ENCODE measurements around the gene STOM. TPM values are rescaled to one million over a fixed set of nuclear protein-coding genes. Genes with fewer than 3 reads are reported as not detected.

The STOM gene
- total RNA-seq, 1 experiment from 2014 or later, result 33.1 TPM

- Histone ChIP-seq H3K9me3 (ENCODE audit: low read length) (no peaks in the 10 kb centered on the region), H3K9me2 (replicated peaks; ENCODE audit: insufficient read depth, low read length) (no peaks in the 10 kb centered on the region), H3K36me3 (ENCODE audit: insufficient read depth, low read length) (peaks cover 3% of the 10 kb centered on the region), H4K20me1 (ENCODE audit: insufficient read depth, low read depth, low read length) (no peaks in the 10 kb centered on the region), H3K4me2 (ENCODE audit: low read depth, low read length, poor library complexity, severe bottlenecking) (no peak overlapping the region), H3K9ac (ENCODE audit: low read length) (no peak overlapping the region), H2AFZ (ENCODE audit: low read length) (no peak overlapping the region), H3K79me2 (ENCODE audit: low read length) (no peaks in the 10 kb centered on the region), H3K4me1 (ENCODE audit: low read length) (no peaks in the 10 kb centered on the region), H3K27ac (ENCODE audit: low read length) (no peak overlapping the region), H3K4me3 (ENCODE audit: low read length) (no peak overlapping the region), H3K27me3 (ENCODE audit: low read length) (no peaks in the 10 kb centered on the region)
- DNase-seq, result no peak
These were observed 43.8 kb downstream of the STOM start for GRCh38 chr9:121326130-121326838.

- no peaks in the 10 kb centered on the region for H3K27me3 ChIP-seq (ENCODE audit: low read length)
These were observed 44.7 kb downstream of the STOM start for GRCh38 chr9:121325387-121325786.

GRCh38 chr9:121324755-121325154 lies 45.3 kb downstream of the STOM start:
- Histone ChIP-seq H3K27ac (ENCODE audit: low read length) (no peak overlapping the region), H3K9me3 (ENCODE audit: low read length) (no peaks in the 10 kb centered on the region), H3K4me3 (ENCODE audit: low read length) (no peak overlapping the region), H3K79me2 (ENCODE audit: low read length) (no peaks in the 10 kb centered on the region), H3K4me1 (ENCODE audit: low read length) (no peaks in the 10 kb centered on the region), H3K9me2 (replicated peaks; ENCODE audit: insufficient read depth, low read length) (no peaks in the 10 kb centered on the region), H2AFZ (ENCODE audit: low read length) (no peak overlapping the region), H3K27me3 (ENCODE audit: low read length) (no peaks in the 10 kb centered on the region), H4K20me1 (ENCODE audit: insufficient read depth, low read depth, low read length) (no peaks in the 10 kb centered on the region), H3K36me3 (ENCODE audit: insufficient read depth, low read length) (peaks cover 3% of the 10 kb centered on the region), H3K4me2 (ENCODE audit: low read depth, low read length, poor library complexity, severe bottlenecking) (no peak overlapping the region), H3K9ac (ENCODE audit: low read length) (no peak overlapping the region)
- no peak for DNase-seq

More at GRCh38 chr9:121325387-121325786, 44.7 kb downstream of the STOM start:
- Histone ChIP-seq H3K9me3 (ENCODE audit: low read length) (no peaks in the 10 kb centered on the region), H4K20me1 (ENCODE audit: insufficient read depth, low read depth, low read length) (no peaks in the 10 kb centered on the region), H3K36me3 (ENCODE audit: insufficient read depth, low read length) (peaks cover 3% of the 10 kb centered on the region), H3K4me3 (ENCODE audit: low read length) (no peak overlapping the region), H3K4me2 (ENCODE audit: low read depth, low read length, poor library complexity, severe bottlenecking) (no peak overlapping the region), H3K9me2 (replicated peaks; ENCODE audit: insufficient read depth, low read length) (no peaks in the 10 kb centered on the region), H3K9ac (ENCODE audit: low read length) (no peak overlapping the region), H3K79me2 (ENCODE audit: low read length) (no peaks in the 10 kb centered on the region), H3K27ac (ENCODE audit: low read length) (no peak overlapping the region), H2AFZ (ENCODE audit: low read length) (no peak overlapping the region), H3K4me1 (ENCODE audit: low read length) (no peaks in the 10 kb centered on the region)
- DNase-seq, result no peak

- Histone ChIP-seq H3K4me3 (ENCODE audit: low read length) (no peak overlapping the region), H3K27me3 (ENCODE audit: low read length) (no peaks in the 10 kb centered on the region), H3K9me3 (ENCODE audit: low read length) (no peaks in the 10 kb centered on the region), H3K4me2 (ENCODE audit: low read depth, low read length, poor library complexity, severe bottlenecking) (no peak overlapping the region), H3K4me1 (ENCODE audit: low read length) (no peaks in the 10 kb centered on the region), H4K20me1 (ENCODE audit: insufficient read depth, low read depth, low read length) (no peaks in the 10 kb centered on the region), H3K79me2 (ENCODE audit: low read length) (no peaks in the 10 kb centered on the region), H3K27ac (ENCODE audit: low read length) (no peak overlapping the region), H3K9ac (ENCODE audit: low read length) (no peak overlapping the region), H3K9me2 (replicated peaks; ENCODE audit: insufficient read depth, low read length) (no peaks in the 10 kb centered on the region), H2AFZ (ENCODE audit: low read length) (no peak overlapping the region), H3K36me3 (ENCODE audit: insufficient read depth, low read length) (peaks cover 3% of the 10 kb centered on the region)
- DNase-seq, result peak; percentile 48
These were observed 45.7 kb downstream of the STOM start for GRCh38 chr9:121324316-121324715.

GRCh38 chr9:121323449-121324151 lies 46.5 kb downstream of the STOM start:
- H3K9me3 ChIP-seq (ENCODE audit: low read length), result no peaks in the 10 kb centered on the region
- no peak overlapping the region for H3K9ac ChIP-seq (ENCODE audit: low read length)

GRCh38 chr9:121322737-121323448 lies 47.2 kb downstream of the STOM start:
- no peak for DNase-seq
- H3K27ac ChIP-seq (ENCODE audit: low read length), result no peak overlapping the region
- no peaks in the 10 kb centered on the region for H3K79me2 ChIP-seq (ENCODE audit: low read length)
- peaks cover 3% of the 10 kb centered on the region; the same call in 1 of the 2 replicates for H3K36me3 ChIP-seq (ENCODE audit: insufficient read depth, low read length)
- H3K9me2 ChIP-seq (replicated peaks; ENCODE audit: insufficient read depth, low read length), result no peaks in the 10 kb centered on the region
- H3K9ac ChIP-seq (ENCODE audit: low read length), result no peak overlapping the region
- no peak overlapping the region for H3K4me3 ChIP-seq (ENCODE audit: low read length)
- no peaks in the 10 kb centered on the region for H3K27me3 ChIP-seq (ENCODE audit: low read length)
- H2AFZ ChIP-seq (ENCODE audit: low read length), result no peak overlapping the region
- no peaks in the 10 kb centered on the region for H4K20me1 ChIP-seq (ENCODE audit: insufficient read depth, low read depth, low read length)
- no peak overlapping the region for H3K4me2 ChIP-seq (ENCODE audit: low read depth, low read length, poor library complexity, severe bottlenecking)
- no peaks in the 10 kb centered on the region for H3K9me3 ChIP-seq (ENCODE audit: low read length)
- no peaks in the 10 kb centered on the region for H3K4me1 ChIP-seq (ENCODE audit: low read length)

More at GRCh38 chr9:121323449-121324151, 46.5 kb downstream of the STOM start:
- Histone ChIP-seq H3K27me3 (ENCODE audit: low read length) (no peaks in the 10 kb centered on the region), H3K4me2 (ENCODE audit: low read depth, low read length, poor library complexity, severe bottlenecking) (no peak overlapping the region), H3K79me2 (ENCODE audit: low read length) (no peaks in the 10 kb centered on the region), H4K20me1 (ENCODE audit: insufficient read depth, low read depth, low read length) (no peaks in the 10 kb centered on the region), H3K4me3 (ENCODE audit: low read length) (no peak overlapping the region), H2AFZ (ENCODE audit: low read length) (no peak overlapping the region), H3K27ac (ENCODE audit: low read length) (no peak overlapping the region), H3K36me3 (ENCODE audit: insufficient read depth, low read length) (peaks cover 3% of the 10 kb centered on the region), H3K9me2 (replicated peaks; ENCODE audit: insufficient read depth, low read length) (no peaks in the 10 kb centered on the region), H3K4me1 (ENCODE audit: low read length) (no peaks in the 10 kb centered on the region)
- DNase-seq, result no peak

GRCh38 chr9:121322037-121322736 lies 47.9 kb downstream of the STOM start:
- Histone ChIP-seq H3K9me3 (ENCODE audit: low read length) (no peaks in the 10 kb centered on the region), H4K20me1 (ENCODE audit: insufficient read depth, low read depth, low read length) (no peaks in the 10 kb centered on the region), H3K79me2 (ENCODE audit: low read length) (no peaks in the 10 kb centered on the region), H3K9ac (ENCODE audit: low read length) (no peak overlapping the region), H3K4me1 (ENCODE audit: low read length) (no peaks in the 10 kb centered on the region), H3K4me3 (ENCODE audit: low read length) (no peak overlapping the region), H3K27ac (ENCODE audit: low read length) (no peak overlapping the region), H3K4me2 (ENCODE audit: low read depth, low read length, poor library complexity, severe bottlenecking) (no peak overlapping the region), H2AFZ (ENCODE audit: low read length) (no peak overlapping the region), H3K36me3 (ENCODE audit: insufficient read depth, low read length) (peaks cover 3% of the 10 kb centered on the region; the same call in 1 of the 2 replicates), H3K9me2 (replicated peaks; ENCODE audit: insufficient read depth, low read length) (no peaks in the 10 kb centered on the region), H3K27me3 (ENCODE audit: low read length) (no peaks in the 10 kb centered on the region)
- DNase-seq, result no peak
